ENCODE results near the gene TUT7.
"Not testable (repeated sequence)": the region's sequence is repeated elsewhere in the genome, so short reads cannot be mapped to it uniquely, and the experiment has no call there.

Gene TUT7

DNA sequence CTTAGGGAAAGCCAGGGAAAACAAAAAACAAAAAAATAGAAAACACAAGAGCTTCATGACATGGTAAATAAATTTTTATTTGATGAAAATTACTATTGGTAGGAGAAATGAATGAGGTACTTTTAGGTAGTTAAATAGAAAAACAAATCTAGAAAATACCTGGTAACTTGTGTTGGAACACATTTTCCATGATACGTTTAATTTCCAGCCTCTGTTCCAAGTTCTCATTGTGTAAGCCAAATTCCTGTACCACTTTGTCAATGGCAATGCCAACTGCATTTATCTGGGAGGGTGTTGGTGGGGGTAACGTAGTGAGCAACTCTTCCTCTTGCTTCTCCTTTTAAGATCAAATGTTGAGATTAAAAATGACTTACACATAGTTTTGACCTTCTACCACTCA, 9.4 kb downstream of the TUT7 start:
- no peak for DNase-seq

- no peak for DNase-seq
Measured at GRCh38 chr9:86342269-86342668, 11.9 kb downstream of the TUT7 start.

GRCh38 chr9:86341007-86341491, 13.2 kb downstream of the TUT7 start:
- DNase-seq: no peak

- DNase-seq: no peak
Measured at GRCh38 chr9:86340356-86341006, 13.7 kb downstream of the TUT7 start.

GRCh38 chr9:86337469-86338108, 16.6 kb downstream of the TUT7 start:
- DNase-seq: no peak

GRCh38 chr9:86336058-86336457, 18.2 kb downstream of the TUT7 start:
- no peak for DNase-seq

- DNase-seq: no peak
Measured at GRCh38 chr9:86333651-86334050, 20.6 kb downstream of the TUT7 start.

- DNase-seq: no peak
Measured at GRCh38 chr9:86330186-86330585, 24.0 kb downstream of the TUT7 start.

DNA sequence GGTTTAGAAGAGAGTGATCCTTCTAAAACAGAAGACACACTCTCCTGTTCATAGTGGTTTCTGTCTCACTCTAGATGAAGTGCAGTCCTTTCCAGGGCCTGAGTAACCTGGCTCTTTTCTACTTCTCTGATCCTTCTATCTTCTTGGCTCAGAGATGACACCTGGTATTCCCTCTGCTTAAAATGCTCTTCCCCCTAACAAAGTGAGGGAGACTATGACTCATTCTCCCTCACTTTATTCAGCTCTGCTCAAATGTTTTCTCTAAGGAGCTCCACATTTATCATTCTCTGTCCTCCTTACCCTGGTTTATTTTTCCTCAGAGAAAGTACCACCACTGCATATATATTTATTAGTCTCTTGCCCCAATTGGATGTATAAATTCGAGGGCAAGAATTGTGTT, 24.6 kb downstream of the TUT7 start:
- DNase-seq: no peak

DNA sequence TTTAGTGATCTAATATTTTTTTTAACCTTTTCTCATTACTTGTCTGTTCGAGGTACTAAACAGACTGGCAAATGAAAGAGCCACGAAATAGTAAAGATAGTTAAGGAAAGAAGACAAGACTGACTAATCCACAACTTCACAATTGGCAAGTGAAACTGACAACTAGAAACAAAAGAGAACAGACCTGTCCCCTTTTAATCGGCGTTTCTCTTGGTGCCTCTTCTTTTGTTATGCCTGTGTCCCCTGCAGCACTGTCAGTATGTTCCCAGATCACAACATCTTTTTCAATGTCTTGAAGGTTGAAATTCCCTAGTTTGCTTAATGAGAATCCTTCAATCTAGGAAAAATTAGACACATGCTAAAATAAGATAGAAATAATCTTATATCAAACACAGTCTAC, 26.1 kb downstream of the TUT7 start:
- DNase-seq: no peak

- DNase-seq: no peak
Measured at GRCh38 chr9:86326536-86326935, 27.7 kb downstream of the TUT7 start.

GRCh38 chr9:86324901-86325300, 29.3 kb downstream of the TUT7 start:
- no peak for DNase-seq

DNA sequence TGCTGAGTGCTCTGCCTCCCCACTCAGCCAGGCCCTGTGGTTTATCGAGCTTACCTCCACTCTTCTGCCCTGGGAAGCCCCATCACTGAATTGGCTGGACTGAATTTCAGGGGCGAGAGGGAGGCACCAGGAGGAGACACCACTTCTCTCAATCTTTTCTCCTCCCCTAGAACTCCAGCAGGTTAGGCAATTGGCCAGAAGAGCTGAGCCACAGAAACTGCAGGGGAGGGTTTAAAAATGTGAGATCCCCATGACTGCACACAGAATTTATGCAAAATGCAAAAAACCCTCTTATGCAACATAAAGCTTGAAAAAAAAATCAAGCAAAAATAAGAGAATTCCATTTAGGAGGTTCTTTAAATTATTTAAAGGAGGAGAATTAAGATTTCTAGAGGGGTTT, 29.9 kb downstream of the TUT7 start:
- no peak for DNase-seq

- no peak for DNase-seq
Measured at GRCh38 chr9:86322973-86323644, 31.1 kb downstream of the TUT7 start.

DNA sequence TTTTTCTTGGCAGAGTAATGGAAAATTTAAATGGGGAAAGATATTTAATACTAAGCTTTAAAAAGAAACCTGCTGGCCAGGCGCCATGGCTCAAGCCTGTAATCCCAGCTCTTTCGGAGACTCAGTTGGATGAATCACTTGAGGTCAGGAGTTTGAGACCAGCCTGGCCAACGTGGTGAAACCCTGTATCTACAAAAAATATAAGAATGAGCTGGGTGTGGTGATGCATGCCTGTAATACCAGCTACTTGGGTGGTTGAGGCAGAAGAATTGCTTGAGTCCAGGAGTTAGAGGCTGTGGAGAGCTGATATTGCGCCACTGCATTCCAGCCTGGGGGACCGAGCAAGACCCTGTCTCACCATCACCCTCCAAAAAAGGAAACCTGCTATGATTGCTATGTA, 32.8 kb downstream of the TUT7 start:
- no peak for DNase-seq

DNA sequence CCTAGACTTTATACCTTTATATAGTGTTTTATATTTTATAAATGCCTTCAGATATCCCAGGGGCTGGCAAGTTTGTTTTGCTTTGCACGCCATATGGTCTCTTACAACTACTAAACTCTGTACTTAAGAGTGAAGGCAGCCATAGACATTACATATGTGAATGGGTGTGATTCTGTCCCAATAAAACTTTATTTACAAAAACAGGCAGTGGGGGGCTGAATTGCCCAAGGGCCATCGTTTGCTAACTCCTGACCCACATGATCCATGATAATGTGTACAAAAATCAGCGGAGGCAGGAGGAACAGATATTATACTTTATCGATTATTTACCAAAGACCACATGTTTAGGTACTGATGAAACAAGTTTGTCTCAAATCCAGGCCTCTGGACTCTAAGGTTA, 36.0 kb downstream of the TUT7 start:
- no peak for DNase-seq

DNA sequence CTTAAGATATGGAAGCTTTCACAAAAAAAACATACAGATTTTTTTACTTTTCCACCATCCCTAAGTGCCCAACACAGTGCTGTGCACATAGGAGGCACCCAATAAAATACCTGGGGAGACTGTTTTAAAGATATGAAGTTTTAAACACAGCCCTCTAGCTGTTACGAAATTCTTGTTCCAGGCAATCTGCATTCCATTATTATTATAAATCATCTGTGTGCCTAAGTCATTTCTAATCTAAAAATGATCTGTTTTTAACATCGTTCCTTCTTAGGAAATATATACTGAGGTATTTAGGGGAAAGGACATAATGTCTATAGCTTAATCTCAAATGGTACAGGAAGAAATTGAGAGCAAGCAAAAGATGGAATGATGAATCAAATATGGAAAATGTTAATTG, 39.1 kb downstream of the TUT7 start:
- no peak for DNase-seq

DNA sequence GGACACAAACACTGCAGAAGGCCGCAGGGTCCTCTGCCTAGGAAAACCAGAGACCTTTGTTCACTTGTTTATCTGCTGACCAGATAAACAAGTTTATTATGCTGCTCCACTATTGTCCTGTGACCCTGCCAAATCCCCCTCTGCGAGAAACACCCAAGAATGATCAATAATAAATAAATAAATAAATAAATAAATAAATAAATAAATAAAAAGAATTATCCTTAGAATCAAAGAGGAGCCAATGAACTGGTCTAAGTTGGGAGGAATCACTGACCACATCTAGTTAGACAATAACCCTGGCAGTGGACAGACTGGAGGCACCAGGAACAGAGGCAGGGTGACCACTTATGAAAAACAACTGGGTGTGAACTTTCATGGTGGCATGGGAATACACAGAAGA, 41.3 kb downstream of the TUT7 start:
- not testable (repeated sequence) for DNase-seq

DNA sequence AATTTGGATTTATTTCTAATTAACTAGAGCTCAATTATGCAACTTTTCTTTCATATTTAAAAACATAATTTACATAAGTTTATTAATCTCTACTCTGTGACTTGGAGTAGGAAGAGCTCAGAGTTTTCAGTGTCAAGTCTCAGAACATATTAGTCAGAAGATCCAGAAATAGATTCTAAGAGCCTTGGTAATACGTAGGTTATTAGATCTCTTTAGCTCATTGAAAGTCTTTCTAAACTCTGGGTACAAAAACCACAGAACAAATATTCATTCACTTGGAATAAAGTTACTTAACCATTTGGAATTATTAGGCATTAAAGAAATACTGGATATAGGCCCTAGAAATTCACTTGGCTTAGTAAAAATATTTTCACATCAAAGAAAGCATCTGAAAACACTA, 45.5 kb downstream of the TUT7 start:
- DNase-seq: no peak

- no peak for DNase-seq
Measured at GRCh38 chr9:86304236-86304730, 49.9 kb downstream of the TUT7 start.

DNA sequence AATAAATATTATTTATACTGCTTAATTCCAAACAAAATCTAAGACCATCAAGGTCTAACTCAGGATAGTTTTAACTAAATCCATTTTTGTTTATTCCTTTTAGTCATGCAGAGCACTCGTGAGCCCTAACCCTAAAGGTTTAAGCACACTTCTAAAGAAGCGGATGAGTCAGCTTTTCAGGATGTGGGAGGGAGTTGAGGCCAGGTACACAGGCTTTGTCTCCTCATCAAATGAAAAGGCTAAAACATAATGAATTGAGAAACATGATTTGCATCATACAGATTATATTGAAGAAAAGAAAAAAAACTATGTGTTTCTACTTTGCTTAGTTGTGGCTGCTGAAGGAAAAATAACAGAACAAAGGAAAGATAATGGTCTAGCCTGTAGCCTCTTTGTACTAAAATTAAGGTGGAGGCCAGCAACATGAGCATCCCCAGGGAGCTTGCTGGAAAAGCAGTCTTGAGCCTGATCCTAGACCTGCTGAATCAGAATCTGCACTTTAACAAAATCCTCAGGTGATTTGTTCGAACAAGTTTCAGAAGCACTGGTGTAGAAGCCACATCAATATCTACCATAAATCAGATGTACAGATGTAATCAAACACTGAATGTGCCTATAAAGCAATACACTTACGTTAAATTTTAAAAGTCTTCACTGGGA, 50.8 kb downstream of the TUT7 start:
- DNase-seq: no peak

- no peak for DNase-seq
Measured at GRCh38 chr9:86301686-86302085, 52.5 kb downstream of the TUT7 start.

GRCh38 chr9:86300701-86301100, 53.5 kb downstream of the TUT7 start:
- no peak for DNase-seq

GRCh38 chr9:86298873-86299272, 55.3 kb downstream of the TUT7 start:
- no peak for DNase-seq
